SK-N-SH treated with all-trans-retinoic acid at 6 μM for 48 hours (cell line): ENCODE measurements around the gene ZNF486.

Source experiments
- ARNTL ChIP-seq: fragments of 450-650 bp; formaldehyde crosslinking; IDR thresholded peaks from 2 replicates; pipeline ENCODE4 v1.5.0; 2020; ENCODE audit warnings: low read depth, mild to moderate bottlenecking, moderate library complexity, borderline replicate concordance
- BACH2 ChIP-seq: fragments of 250-450 bp; sonication (Bioruptor Pico); IDR thresholded peaks from 2 replicates; pipeline ENCODE4 v1.9.0; 2021; ENCODE audit warnings: mild to moderate bottlenecking, borderline replicate concordance
- CSDC2 ChIP-seq: fragments of 250-450 bp; sonication (Bioruptor Pico); IDR thresholded peaks from 2 replicates; pipeline ENCODE4 v1.5.0; 2020; ENCODE audit warnings: mild to moderate bottlenecking, moderate library complexity
- ESRRG ChIP-seq: fragments of 250-450 bp; sonication (Bioruptor Pico); IDR thresholded peaks from 2 replicates; pipeline ENCODE4 v1.6.1; 2021; ENCODE audit warnings: mild to moderate bottlenecking
- PATZ1 ChIP-seq: fragments of 250-450 bp; sonication (Bioruptor Pico); IDR thresholded peaks from 2 replicates; pipeline ENCODE4 v1.8.0; 2020; ENCODE audit warnings: mild to moderate bottlenecking, moderate library complexity, borderline replicate concordance
- POU6F1 ChIP-seq: fragments of 250-450 bp; sonication (Bioruptor Pico); IDR thresholded peaks from 2 replicates; pipeline ENCODE4 v1.8.0; 2021; ENCODE audit warnings: low read depth, mild to moderate bottlenecking, moderate library complexity, borderline replicate concordance
- SNAI2 ChIP-seq: fragments of 250-450 bp; sonication (Bioruptor Pico); IDR thresholded peaks from 2 replicates; pipeline ENCODE4 v1.5.0; 2020; ENCODE audit warnings: mild to moderate bottlenecking, moderate library complexity
- TCF4 ChIP-seq: fragments of 250-450 bp; sonication (Bioruptor Pico); IDR thresholded peaks from 2 replicates; pipeline ENCODE4 v1.8.0; 2021; ENCODE audit warnings: mild to moderate bottlenecking, moderate library complexity, borderline replicate concordance
- TSHZ2 ChIP-seq: fragments of 250-450 bp; sonication (Bioruptor Pico); IDR thresholded peaks from 2 replicates; pipeline ENCODE4 v1.5.0; 2020; ENCODE audit warnings: mild to moderate bottlenecking, moderate library complexity
- ZC3H10 ChIP-seq: fragments of 250-450 bp; sonication (Bioruptor Pico); IDR thresholded peaks from 2 replicates; pipeline ENCODE4 v1.5.1; 2021; ENCODE audit warnings: mild to moderate bottlenecking, moderate library complexity
- ZFP3 ChIP-seq: fragments of 250-450 bp; sonication (Bioruptor Pico); IDR thresholded peaks from 2 replicates; pipeline ENCODE4 v1.5.0; 2020; ENCODE audit warnings: mild to moderate bottlenecking, moderate library complexity
- ZFP30 ChIP-seq: fragments of 450-650 bp; formaldehyde crosslinking; IDR thresholded peaks from 2 replicates; pipeline ENCODE4 v1.5.0; 2022; ENCODE audit warnings: mild to moderate bottlenecking, moderate library complexity
- ZNF70 ChIP-seq: fragments of 450-650 bp; formaldehyde crosslinking; IDR thresholded peaks from 2 replicates; pipeline ENCODE4 v1.5.0; 2020; ENCODE audit warnings: mild to moderate bottlenecking, moderate library complexity
- ZNF8 ChIP-seq: fragments of 450-650 bp; formaldehyde crosslinking; IDR thresholded peaks from 2 replicates; pipeline ENCODE4 v1.5.0; 2020; ENCODE audit warnings: mild to moderate bottlenecking, moderate library complexity

GRCh38 chr19:20171285-20171684 is 4.3 kb downstream of the ZNF486 start:
- TF ChIP-seq ZC3H10 (CRISPR knock-in tag): no peak
- no peak for TF ChIP-seq TCF4 (CRISPR knock-in tag)
- TF ChIP-seq ARNTL (CRISPR knock-in tag): no peak
- no peak for TF ChIP-seq ZNF8 (CRISPR knock-in tag)
- TF ChIP-seq ZFP3 (CRISPR knock-in tag): no peak
- TF ChIP-seq ZFP30 (CRISPR knock-in tag): no peak
- no peak for TF ChIP-seq BACH2
- no peak for TF ChIP-seq CSDC2 (CRISPR knock-in tag)
- no peak for TF ChIP-seq PATZ1
- TF ChIP-seq TSHZ2 (CRISPR knock-in tag): no peak
- TF ChIP-seq ESRRG (CRISPR knock-in tag): no peak
- no peak for TF ChIP-seq SNAI2 (CRISPR knock-in tag)
- no peak for TF ChIP-seq ZNF70
- TF ChIP-seq POU6F1 (CRISPR knock-in tag): no peak
